ENCODE data around the gene ASB12.

GRCh38 chrX:64187762-64188150, 42.7 kb downstream of the ASB12 start:
- TF ChIP-seq GATA3 (IDR thresholded peaks at IDR 0.05; ENCODE audit: low read depth, low read length), result no peak
- TF ChIP-seq GATA2 (IDR thresholded peaks at IDR 0.05; ENCODE audit: low read depth, low read length), result no peak
